Bronchial epithelial cell (primary cell): ENCODE results near the gene WDR82. TPM values are rescaled to one million over a fixed set of nuclear protein-coding genes. Genes with fewer than 3 reads are reported as not detected.

Experiments used
- DNase-seq: peaks from one replicate; pipeline ENCODE4 v3.0.0-alpha.2; 2010; ENCODE audit warnings: low read depth
- FAIRE-seq: peaks from 2 replicates; lab custom pipeline; 2011; peaks lifted over from hg19 to GRCh38; lab: Jason Lieb, UNC
- H3K27me3 ChIP-seq: 2 replicates; pipeline ENCODE4 v1.5.1; 2011; ENCODE audit warnings: low read length; ENCODE audit not compliant: control insufficient read depth, insufficient read depth
- H3K36me3 ChIP-seq: 2 replicates; pipeline ENCODE4 v1.5.1; 2011; ENCODE audit warnings: low read length; ENCODE audit not compliant: control insufficient read depth, insufficient read depth
- H3K4me3 ChIP-seq: 2 replicates; pipeline ENCODE4 v1.5.1; 2011; ENCODE audit warnings: mild to moderate bottlenecking, low read depth, low read length, control low read depth
- total RNA-seq: library from RNA; depleted of rRNA; stranded (reverse); fragments of >200 nt; gene quantifications from 2 replicates; pipeline ENCODE4 v1.2.1, GENCODE V29; 2014
- TF ChIP-seq, protein P1 (sequence below): IDR thresholded peaks from 2 replicates; pipeline ENCODE4 v1.5.1; 2011; ENCODE audit warnings: mild to moderate bottlenecking, moderate library complexity, low read length, control low read depth, inconsistent platforms; ENCODE audit not compliant: insufficient read depth, severe bottlenecking

WDR82 gene
- total RNA-seq, 1 donor from 2014 or later, result 61.3 TPM

- Histone ChIP-seq H3K27me3 (no peaks in the 10 kb centered on the region), H3K4me3 (no peak overlapping the region), H3K36me3 (peaks cover 14% of the 10 kb centered on the region)
- TF ChIP-seq, protein P1, sequence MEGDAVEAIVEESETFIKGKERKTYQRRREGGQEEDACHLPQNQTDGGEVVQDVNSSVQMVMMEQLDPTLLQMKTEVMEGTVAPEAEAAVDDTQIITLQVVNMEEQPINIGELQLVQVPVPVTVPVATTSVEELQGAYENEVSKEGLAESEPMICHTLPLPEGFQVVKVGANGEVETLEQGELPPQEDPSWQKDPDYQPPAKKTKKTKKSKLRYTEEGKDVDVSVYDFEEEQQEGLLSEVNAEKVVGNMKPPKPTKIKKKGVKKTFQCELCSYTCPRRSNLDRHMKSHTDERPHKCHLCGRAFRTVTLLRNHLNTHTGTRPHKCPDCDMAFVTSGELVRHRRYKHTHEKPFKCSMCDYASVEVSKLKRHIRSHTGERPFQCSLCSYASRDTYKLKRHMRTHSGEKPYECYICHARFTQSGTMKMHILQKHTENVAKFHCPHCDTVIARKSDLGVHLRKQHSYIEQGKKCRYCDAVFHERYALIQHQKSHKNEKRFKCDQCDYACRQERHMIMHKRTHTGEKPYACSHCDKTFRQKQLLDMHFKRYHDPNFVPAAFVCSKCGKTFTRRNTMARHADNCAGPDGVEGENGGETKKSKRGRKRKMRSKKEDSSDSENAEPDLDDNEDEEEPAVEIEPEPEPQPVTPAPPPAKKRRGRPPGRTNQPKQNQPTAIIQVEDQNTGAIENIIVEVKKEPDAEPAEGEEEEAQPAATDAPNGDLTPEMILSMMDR, result no peak
- no peak for FAIRE-seq
- no peak for DNase-seq
Measured at GRCh38 chr3:52227117-52227516, 51.3 kb downstream of the WDR82 start.

GRCh38 chr3:52226229-52226817 is 52.1 kb downstream of the WDR82 start:
- TF ChIP-seq, protein P1, result no peak
- Histone ChIP-seq H3K4me3 (no peak overlapping the region), H3K36me3 (peaks cover 13% of the 10 kb centered on the region), H3K27me3 (no peaks in the 10 kb centered on the region)
- DNase-seq (no peak), FAIRE-seq (no peak)

DNA sequence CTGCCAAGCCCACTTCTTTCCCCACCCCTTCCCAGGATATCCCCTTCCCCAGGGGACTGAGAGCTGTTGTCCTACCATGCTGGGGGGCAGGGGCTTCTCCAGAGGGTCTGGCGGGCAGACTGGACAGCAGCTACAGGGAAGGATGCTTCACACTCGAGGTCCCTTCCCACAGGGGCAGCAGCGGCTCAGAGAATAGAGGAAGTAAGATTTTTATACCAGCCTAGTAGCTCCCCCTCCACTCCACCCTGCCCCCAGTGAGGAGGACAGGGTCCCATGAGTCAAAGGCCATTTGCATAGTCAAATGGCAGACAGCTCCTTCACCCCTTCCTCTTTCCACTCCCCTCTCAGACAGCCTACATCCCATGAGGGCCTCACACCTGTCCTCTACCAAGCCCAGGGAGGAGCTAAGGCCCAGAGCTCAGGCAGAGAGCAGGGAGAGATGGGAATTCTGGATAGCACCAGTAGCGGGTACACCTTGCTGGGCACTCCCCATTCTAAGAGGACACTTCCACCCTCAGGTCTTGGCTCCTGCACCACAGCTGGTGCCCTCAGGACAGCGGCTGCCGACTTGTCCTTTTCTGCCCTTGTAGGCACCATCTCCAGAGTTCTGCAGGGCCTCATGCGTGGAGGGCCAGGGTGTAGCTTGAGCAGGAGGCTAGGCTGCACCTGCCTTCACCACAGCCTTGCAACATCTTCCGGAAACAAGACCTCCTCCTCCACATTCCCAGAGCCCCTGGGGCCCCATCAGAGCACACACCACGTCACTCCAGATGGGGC is 52.8 kb downstream of the WDR82 start, which contains the start of gene TLR9:
TLR9 (minus strand) TSS at position 194 of the 777 bp plus-strand sequence; CDS start at position 78, 116 bp downstream.
- TF ChIP-seq, protein P1, result no peak
- no peak for DNase-seq
- Histone ChIP-seq H3K36me3 (peaks cover 8% of the 10 kb centered on the region), H3K4me3 (no peak within 1 kb of the TSS), H3K27me3 (no peaks in the 10 kb centered on the region)
- FAIRE-seq, result no peak

DNA sequence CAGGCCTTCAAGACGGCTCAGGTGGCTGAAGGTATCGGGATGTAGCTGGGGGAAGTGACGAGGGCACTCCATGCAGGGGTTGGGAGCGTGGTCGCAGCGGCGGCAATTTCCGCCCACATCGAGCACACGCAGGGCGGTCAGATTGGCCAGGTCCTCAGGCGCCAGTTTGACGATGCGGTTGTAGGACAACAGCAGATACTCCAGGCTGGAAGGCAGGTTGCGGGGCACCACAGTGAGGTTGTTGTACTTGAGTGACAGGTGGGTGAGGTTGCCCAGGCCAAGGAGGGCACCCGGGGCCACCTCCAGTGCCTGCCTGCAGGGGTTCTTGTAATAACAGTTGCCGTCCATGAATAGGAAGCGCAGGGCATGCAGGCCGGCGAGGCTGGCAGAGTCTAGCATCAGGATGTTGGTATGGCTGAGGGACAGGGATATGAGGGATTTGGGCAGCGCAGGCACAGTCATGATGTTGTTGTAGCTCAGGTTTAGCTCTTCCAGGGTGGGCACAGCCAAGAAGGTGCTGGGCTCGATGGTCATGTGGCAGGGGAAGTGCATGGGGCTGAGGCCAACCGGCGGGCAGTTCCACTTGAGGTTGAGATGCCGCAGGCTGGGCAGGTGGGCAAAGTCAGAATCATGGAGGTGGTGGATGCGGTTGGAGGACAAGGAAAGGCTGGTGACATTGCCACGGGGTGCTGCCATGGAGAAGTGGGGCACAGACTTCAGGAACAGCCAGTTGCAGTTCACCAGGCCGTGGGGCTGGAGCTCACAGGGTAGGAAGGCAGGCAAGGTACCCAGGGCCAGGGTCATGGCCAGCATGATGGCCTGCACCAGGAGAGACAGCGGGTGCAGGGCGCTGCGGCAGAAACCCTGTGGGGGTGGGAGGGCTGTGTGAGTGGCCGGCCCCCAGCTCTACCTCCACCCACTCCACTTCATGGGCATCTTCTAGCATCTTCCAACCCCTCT is 54.7 kb downstream of the WDR82 start:
- Histone ChIP-seq H3K36me3 (no peaks in the 10 kb centered on the region), H3K4me3 (no peak overlapping the region), H3K27me3 (no peaks in the 10 kb centered on the region)
- TF ChIP-seq, protein P1, result no peak
- DNase-seq (no peak), FAIRE-seq (no peak)

DNA sequence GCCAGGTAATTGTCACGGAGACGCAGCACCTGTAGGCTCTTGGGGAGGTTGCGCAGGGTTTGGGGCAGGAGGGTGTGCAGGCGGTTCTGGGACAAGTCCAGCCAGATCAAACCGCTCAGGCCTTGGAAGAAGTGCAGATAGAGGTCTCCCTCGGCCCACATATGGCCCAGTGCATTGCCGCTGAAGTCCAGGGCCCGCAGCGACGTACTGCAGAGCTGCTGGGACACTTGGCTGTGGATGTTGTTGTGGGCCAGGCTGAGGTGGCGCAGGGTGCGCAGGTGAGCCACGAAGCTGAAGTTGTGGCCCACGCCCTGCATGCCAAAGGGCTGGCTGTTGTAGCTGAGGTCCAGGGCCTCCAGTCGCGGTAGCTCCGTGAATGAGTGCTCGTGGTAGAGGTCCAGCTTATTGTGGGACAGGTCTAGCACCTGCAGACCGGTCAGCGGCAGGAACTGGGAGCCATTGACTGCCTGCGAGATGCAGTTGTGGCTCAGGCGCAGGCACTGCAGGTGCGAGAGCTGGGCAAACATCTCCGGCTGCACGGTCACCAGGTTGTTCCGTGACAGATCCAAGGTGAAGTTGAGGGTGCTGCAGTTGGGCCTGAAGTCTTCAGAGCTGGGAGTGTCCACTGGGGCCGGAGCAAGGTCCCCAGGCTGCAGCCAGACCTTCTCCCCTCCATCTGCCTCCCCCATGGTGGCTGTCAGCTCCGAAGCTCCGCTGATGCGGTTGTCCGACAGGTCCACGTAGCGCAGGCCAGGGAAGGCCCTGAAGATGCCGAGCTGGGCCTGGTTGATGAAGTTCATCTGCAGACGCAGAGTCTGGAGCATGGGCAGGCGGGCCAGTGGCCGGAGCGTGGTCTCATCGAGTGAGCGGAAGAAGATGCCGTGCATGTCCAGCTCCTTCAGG is 55.9 kb downstream of the WDR82 start:
- DNase-seq, result no peak
- TF ChIP-seq, protein P1, result no peak
- Histone ChIP-seq H3K27me3 (no peaks in the 10 kb centered on the region), H3K36me3 (no peaks in the 10 kb centered on the region), H3K4me3 (no peak overlapping the region)
- FAIRE-seq, result no peak
